GM12801 (cell line): ENCODE measurements around the gene ZCCHC2.

ENCODE experiments used
- TF ChIP-seq, protein P1 (sequence below): IDR thresholded peaks from one replicate; pipeline ENCODE4 v1.5.1; 2011; ENCODE audit warnings: control low read depth; ENCODE audit not compliant: insufficient read length; ENCODE audit errors: extremely low read depth

The ZCCHC2 gene

DNA sequence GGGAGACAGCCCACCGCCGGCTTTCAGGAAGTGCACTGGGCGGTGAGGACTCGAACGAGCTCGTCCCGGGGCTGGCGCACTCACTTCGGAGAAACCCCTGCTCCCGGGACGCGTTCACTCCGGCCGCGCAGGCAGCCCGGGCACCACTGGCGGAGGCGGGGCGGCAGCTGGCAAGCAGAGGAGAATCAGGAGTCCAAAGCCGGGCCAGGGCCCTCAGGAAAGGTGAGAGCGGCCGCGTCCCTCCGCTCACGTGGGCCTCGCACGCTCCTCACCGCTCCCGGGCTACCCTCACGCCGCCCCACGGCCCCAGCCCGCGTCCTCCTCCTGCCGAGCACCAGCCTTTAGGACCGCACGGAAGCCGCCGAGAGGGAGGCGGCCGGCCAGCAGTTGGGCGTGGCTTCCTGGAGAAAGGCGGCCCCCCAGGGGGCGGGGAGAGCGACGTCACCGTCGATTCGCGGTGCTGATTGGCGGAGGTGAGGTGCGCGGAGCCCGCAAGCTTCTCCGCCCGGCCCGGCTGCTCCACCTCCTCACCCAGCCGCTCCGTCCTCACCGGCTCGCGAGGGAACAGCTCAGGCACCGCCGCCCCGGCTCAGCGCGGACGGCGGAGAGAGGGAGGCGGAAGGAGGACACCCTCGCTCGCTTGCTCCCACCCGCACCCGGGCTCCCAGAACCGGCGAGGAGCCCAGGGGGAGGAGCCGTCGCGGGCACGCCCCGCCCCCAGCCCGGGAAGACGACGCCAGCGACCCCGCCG is at the start of gene ZCCHC2:
Gene ZCCHC2 (plus strand): TSS at position 522 of the 751 bp plus-strand sequence. CDS start 400 bp downstream, outside the sequence.
- TF ChIP-seq, protein P1, sequence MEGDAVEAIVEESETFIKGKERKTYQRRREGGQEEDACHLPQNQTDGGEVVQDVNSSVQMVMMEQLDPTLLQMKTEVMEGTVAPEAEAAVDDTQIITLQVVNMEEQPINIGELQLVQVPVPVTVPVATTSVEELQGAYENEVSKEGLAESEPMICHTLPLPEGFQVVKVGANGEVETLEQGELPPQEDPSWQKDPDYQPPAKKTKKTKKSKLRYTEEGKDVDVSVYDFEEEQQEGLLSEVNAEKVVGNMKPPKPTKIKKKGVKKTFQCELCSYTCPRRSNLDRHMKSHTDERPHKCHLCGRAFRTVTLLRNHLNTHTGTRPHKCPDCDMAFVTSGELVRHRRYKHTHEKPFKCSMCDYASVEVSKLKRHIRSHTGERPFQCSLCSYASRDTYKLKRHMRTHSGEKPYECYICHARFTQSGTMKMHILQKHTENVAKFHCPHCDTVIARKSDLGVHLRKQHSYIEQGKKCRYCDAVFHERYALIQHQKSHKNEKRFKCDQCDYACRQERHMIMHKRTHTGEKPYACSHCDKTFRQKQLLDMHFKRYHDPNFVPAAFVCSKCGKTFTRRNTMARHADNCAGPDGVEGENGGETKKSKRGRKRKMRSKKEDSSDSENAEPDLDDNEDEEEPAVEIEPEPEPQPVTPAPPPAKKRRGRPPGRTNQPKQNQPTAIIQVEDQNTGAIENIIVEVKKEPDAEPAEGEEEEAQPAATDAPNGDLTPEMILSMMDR: no peak

DNA sequence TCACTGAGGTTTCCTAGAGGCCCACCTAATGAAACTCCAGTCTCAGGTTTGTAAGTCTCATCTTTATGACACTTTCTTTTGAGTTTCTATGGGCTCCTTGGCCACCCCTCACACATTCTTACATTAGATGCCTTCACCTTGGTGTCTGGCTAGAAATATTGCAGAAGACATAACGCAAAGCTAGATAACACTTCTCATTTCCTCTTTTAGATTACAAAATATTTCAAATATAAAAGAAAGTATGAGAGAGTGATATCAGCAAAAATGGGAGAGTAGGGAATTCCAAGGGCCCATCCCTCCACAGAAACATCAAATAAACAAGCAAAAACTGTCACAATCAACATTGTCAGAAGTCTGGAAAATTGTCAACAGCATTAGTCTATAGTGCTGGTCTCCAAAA is 43.3 kb upstream of the ZCCHC2 start:
- TF ChIP-seq, protein P1: no peak

DNA sequence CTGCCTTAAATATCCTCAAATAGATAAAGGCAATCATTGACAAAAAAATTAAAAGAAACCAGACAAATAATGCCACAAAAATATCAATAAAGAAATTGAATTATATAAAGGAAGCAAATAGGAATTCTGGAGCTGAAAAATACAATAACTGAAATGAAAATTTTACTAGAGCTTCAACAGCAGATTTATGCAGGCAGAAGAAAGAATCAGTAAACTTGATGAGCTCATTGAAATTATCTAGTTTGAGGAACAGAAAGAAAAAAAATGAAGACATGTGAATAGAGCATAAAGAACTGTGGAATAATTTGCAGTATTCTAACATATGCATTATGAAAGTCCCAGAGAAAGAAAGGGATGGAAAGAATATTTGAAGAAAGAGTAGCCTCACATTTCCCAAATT is 41.9 kb upstream of the ZCCHC2 start:
- TF ChIP-seq, protein P1: no peak

DNA sequence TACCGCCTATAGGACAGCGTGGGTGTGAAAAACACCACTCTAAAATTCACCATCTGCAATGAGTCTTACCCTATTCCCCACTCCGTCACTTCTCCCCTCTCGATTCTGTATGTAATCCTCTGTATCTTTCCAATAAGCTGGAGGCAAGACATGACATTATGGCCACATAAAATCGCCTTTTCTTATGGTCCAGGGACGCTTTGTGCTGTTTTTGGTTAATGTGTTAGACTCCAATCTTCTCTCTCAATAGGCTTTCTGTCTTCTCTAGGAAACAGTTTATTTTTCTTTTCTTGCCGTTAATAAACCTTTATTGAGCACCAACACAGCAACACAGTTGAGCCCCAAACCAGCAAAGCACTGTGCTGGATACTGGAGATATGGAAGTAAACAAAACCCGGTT is 37.9 kb upstream of the ZCCHC2 start:
- TF ChIP-seq, protein P1: no peak

DNA sequence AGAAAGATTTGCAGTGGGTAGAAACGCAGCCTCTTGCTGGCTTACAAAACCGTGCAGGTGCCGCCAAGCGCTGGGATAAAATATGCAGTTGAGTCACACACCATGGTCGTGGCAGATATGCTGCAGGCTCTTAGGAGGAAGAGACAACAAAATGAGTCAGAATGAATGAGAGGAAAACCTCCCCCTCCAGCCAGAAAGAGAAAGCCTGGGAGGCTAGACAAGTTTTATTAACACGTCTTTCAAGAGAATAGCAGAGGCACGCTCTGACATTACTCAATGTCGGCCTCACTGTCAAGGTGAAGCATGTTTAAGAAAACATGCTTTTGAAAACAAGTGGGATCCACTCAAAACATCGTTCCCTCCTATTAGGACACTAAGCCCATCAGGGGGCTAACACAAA is 37.1 kb upstream of the ZCCHC2 start:
- TF ChIP-seq, protein P1: no peak

DNA sequence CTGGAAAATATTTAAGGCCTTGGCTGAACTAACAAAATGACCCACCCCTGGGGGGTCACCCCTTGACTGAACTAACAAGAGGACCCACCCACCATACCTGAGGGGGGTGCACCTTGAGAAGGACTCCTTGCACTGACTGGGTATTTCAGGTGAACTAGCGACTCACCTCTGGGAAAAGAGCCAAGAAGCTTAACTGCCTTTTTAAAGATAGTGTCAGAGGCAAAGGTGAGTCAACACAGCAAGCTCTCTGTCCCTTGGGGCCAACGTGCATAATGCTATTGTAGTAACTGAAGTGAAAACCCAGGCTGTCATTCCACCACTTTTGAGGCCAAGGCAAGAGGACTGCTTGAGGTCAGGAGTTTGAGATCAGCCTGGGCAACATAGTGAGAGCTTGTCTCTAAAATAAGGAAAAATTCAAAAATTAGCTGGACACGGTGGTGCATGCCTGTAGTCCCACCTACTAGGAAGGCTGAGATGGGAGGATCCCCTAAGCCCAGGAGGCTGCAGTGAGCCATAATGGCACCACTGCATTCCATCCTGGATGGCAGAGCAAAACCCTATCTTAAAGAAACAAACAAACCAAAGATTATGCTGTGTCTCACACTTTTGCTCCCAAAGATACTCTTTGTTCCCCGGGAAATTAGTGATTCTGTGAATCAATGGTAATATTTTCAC is 36.4 kb upstream of the ZCCHC2 start:
- TF ChIP-seq, protein P1: no peak

DNA sequence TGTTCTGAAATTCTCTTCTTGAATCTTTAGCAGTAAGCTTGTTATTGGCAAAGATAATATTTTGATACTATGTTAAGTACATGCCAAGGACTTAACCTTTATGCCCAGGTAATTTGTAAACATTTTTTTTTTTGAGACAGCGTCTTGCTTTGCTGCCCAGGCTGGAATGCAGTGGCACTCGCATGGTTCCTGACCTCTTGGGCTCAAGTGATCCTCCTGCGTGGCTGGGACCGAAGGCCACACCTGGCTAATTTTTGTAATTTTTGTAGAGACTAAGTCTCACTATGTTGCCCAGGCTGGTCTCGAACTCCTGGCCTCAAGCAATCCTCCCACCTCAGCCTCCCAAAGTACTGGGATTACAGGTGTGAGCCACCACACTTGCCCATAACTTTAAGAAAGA is 35.7 kb upstream of the ZCCHC2 start:
- TF ChIP-seq, protein P1: no peak
